Neural cell (in vitro differentiated cells): ENCODE results near the gene DUSP22. TPM values are rescaled to one million over a fixed set of nuclear protein-coding genes. Genes with fewer than 3 reads are reported as not detected.

Source experiments
- H2AFZ ChIP-seq: fragments of 200-600, 300-800 bp; sonication (generic), shearing (Covaris generic); 2 replicates; pipeline ENCODE4 v1.6.0; 2014; ENCODE audit warnings: low read depth, mild to moderate bottlenecking, antibody characterized with exemption, low read length, moderate library complexity
- H3F3A ChIP-seq: fragments of 200-600 bp; shearing (Covaris generic); 2 replicates; pipeline ENCODE4 v1.6.1; 2016; ENCODE audit warnings: mild to moderate bottlenecking, moderate library complexity, mixed read lengths, antibody characterized with exemption, low read length; ENCODE audit not compliant: insufficient read depth, poor library complexity, severe bottlenecking
- H3K27ac ChIP-seq: fragments of 200-600, 300-800 bp; sonication (generic), shearing (Covaris generic); 2 replicates; pipeline ENCODE4 v1.5.1; 2014; ENCODE audit warnings: mild to moderate bottlenecking, low read length, moderate library complexity
- H3K27me3 ChIP-seq: fragments of 300-800, 200-600 bp; sonication (generic), shearing (Covaris generic); 2 replicates; pipeline ENCODE4 v1.6.0; 2014; ENCODE audit warnings: mild to moderate bottlenecking, low read depth, low read length, moderate library complexity; ENCODE audit not compliant: insufficient read depth
- H3K36me3 ChIP-seq: fragments of 300-800, 200-600 bp; sonication (generic), shearing (Covaris generic); 2 replicates; pipeline ENCODE4 v1.5.1; 2014; ENCODE audit warnings: mild to moderate bottlenecking, antibody characterized with exemption, low read length, moderate library complexity; ENCODE audit not compliant: insufficient read depth
- H3K4me2 ChIP-seq: fragments of 300-800, 200-600 bp; sonication (generic), shearing (Covaris generic); 2 replicates; pipeline ENCODE4 v1.6.0; 2014; ENCODE audit warnings: mild to moderate bottlenecking, low read length
- H3K4me3 ChIP-seq: fragments of 300-800, 200-600 bp; sonication (generic), shearing (Covaris generic); 2 replicates; pipeline ENCODE4 v1.5.1; 2014; ENCODE audit warnings: mild to moderate bottlenecking, low read length, moderate library complexity
- H3K79me2 ChIP-seq: fragments of 200-600 bp; shearing (Covaris generic); replicated peaks from 2 replicates; pipeline ENCODE4 v1.6.0; 2014; ENCODE audit warnings: mild to moderate bottlenecking, low read length, moderate library complexity; ENCODE audit not compliant: insufficient read depth
- H3K9ac ChIP-seq: fragments of 300-800, 200-600 bp; sonication (generic), shearing (Covaris generic); 2 replicates; pipeline ENCODE4 v1.6.1; 2016; ENCODE audit warnings: mild to moderate bottlenecking, low read length, mixed read lengths
- H3K9me2 ChIP-seq: fragments of 200-600 bp; shearing (Covaris generic); 2 replicates; pipeline ENCODE4 v1.6.1; 2016; ENCODE audit warnings: mild to moderate bottlenecking, low read length, mixed read lengths; ENCODE audit not compliant: insufficient read depth
- H3K9me3 ChIP-seq: fragments of 200-600, 300-800 bp; sonication (generic), shearing (Covaris generic); 2 replicates; pipeline ENCODE4 v1.6.1; 2016; ENCODE audit warnings: mild to moderate bottlenecking, mixed run types, low read length, moderate library complexity, mixed read lengths
- H4K20me1 ChIP-seq: fragments of 200-600 bp; shearing (Covaris generic); 2 replicates; pipeline ENCODE4 v1.6.1; 2016; ENCODE audit warnings: mild to moderate bottlenecking, mixed run types; ENCODE audit not compliant: insufficient read depth
- EP300 ChIP-seq: fragments of 450-650 bp; conservative IDR thresholded peaks from 2 replicates; pipeline ENCODE4 v1.6.1; 2014; ENCODE audit warnings: antibody characterized with exemption, mild to moderate bottlenecking, moderate library complexity; ENCODE audit not compliant: poor library complexity, severe bottlenecking
- EZH2 ChIP-seq: fragments of 200-600, 300-800 bp; shearing (Covaris generic), sonication (generic); IDR thresholded peaks from 2 replicates; pipeline ENCODE4 v1.6.1; 2014; ENCODE audit warnings: antibody characterized with exemption, low read length, borderline replicate concordance, mild to moderate bottlenecking; ENCODE audit not compliant: insufficient read depth, poor library complexity, severe bottlenecking
- MXI1 ChIP-seq: fragments of 450-650 bp; conservative IDR thresholded peaks from 2 replicates; pipeline ENCODE4 v1.6.1; 2014; ENCODE audit warnings: antibody characterized with exemption, mild to moderate bottlenecking; ENCODE audit not compliant: poor library complexity, severe bottlenecking
- POLR2AphosphoS5 ChIP-seq: IDR thresholded peaks from 2 replicates; pipeline ENCODE4 v1.6.1; 2012
- RAD21 ChIP-seq: fragments of 450-650 bp; conservative IDR thresholded peaks from 2 replicates; pipeline ENCODE4 v1.6.1; 2014; ENCODE audit warnings: antibody characterized with exemption, mild to moderate bottlenecking, moderate library complexity
- SMC3 ChIP-seq: fragments of 450-650 bp; conservative IDR thresholded peaks from 2 replicates; pipeline ENCODE4 v1.6.1; 2014; ENCODE audit warnings: antibody characterized with exemption, mild to moderate bottlenecking, moderate library complexity; ENCODE audit not compliant: poor library complexity
- TAF1 ChIP-seq: IDR thresholded peaks from 2 replicates; pipeline ENCODE4 v1.6.1; 2012; ENCODE audit warnings: low read depth
- polyA plus RNA-seq: library from polyadenylated mRNA; depleted of rRNA; stranded (reverse); fragments of >200 nt; gene quantifications from 2 replicates; pipeline ENCODE4 v1.2.3, GENCODE V29; 2014
- TF ChIP-seq, protein P1 (sequence below): IDR thresholded peaks from 2 replicates; pipeline ENCODE4 v1.6.1; 2012; ENCODE audit warnings: borderline replicate concordance
- TF ChIP-seq, protein P2 (sequence below): fragments of 450-650 bp; IDR thresholded peaks from 2 replicates; pipeline ENCODE4 v1.5.1; 2014; ENCODE audit warnings: antibody characterized with exemption, mild to moderate bottlenecking, moderate library complexity; ENCODE audit not compliant: poor library complexity, severe bottlenecking

The DUSP22 gene
- polyA plus RNA-seq, 1 donor from 2014 or later, result 24.9 TPM

DNA sequence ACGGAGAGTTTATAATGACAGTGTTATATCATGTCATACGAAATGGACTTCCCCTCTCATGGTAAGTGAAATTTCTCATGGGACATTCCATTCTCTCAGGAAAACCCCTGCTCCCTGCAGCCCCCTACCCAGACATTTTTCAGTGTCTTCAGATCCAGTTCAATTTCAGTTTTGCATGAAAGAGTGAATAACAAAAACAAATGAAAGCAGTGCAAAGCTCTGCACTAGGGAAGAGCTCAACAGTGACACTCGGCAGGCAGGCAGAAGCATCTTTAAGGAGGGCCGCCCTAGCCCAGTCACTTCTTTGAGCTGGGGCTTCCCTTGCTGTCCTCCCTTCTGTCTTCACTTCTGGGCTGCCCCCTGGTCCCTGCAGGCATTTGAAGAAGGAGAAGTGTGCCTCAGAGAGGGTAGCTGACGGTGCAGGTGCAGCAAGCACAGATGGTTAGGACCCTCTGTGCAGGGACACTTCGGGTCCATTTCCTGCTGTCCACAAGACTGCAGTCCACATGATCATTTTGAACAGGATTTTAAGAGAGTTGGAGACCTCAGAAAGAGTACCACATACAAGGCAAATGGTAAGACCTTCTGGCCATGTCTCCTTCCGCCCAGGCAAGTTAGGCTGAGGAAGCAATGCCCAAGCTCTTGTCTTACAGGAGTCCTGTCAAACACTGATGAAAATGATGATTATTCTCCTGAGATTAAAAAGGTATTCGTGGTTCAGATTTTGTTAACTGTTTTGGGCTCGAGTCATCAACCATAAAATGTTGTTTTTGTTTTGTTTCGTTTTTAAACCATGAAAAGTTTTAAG, 5.4 kb upstream of the DUSP22 start:
- Histone ChIP-seq H3K9me2 (no peaks in the 10 kb centered on the region), H3K9ac (no peak overlapping the region), H3K4me2 (no peak overlapping the region), H3K27ac (no peak overlapping the region), H4K20me1 (no peaks in the 10 kb centered on the region), H3K4me3 (no peak overlapping the region), H2AFZ (no peak overlapping the region), H3K36me3 (no peaks in the 10 kb centered on the region), H3F3A (no peaks in the 10 kb centered on the region), H3K9me3 (no peaks in the 10 kb centered on the region), H3K79me2 (no peaks in the 10 kb centered on the region), H3K27me3 (no peaks in the 10 kb centered on the region)
- no peak for TF ChIP-seq EZH2
- no peak for TF ChIP-seq EP300
- no peak for TF ChIP-seq TAF1
- no peak for TF ChIP-seq RAD21
- TF ChIP-seq POLR2AphosphoS5, result no peak
- TF ChIP-seq, protein P1, sequence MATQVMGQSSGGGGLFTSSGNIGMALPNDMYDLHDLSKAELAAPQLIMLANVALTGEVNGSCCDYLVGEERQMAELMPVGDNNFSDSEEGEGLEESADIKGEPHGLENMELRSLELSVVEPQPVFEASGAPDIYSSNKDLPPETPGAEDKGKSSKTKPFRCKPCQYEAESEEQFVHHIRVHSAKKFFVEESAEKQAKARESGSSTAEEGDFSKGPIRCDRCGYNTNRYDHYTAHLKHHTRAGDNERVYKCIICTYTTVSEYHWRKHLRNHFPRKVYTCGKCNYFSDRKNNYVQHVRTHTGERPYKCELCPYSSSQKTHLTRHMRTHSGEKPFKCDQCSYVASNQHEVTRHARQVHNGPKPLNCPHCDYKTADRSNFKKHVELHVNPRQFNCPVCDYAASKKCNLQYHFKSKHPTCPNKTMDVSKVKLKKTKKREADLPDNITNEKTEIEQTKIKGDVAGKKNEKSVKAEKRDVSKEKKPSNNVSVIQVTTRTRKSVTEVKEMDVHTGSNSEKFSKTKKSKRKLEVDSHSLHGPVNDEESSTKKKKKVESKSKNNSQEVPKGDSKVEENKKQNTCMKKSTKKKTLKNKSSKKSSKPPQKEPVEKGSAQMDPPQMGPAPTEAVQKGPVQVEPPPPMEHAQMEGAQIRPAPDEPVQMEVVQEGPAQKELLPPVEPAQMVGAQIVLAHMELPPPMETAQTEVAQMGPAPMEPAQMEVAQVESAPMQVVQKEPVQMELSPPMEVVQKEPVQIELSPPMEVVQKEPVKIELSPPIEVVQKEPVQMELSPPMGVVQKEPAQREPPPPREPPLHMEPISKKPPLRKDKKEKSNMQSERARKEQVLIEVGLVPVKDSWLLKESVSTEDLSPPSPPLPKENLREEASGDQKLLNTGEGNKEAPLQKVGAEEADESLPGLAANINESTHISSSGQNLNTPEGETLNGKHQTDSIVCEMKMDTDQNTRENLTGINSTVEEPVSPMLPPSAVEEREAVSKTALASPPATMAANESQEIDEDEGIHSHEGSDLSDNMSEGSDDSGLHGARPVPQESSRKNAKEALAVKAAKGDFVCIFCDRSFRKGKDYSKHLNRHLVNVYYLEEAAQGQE, result no peak
- TF ChIP-seq MXI1, result no peak
- no peak for TF ChIP-seq SMC3
- TF ChIP-seq, protein P2, sequence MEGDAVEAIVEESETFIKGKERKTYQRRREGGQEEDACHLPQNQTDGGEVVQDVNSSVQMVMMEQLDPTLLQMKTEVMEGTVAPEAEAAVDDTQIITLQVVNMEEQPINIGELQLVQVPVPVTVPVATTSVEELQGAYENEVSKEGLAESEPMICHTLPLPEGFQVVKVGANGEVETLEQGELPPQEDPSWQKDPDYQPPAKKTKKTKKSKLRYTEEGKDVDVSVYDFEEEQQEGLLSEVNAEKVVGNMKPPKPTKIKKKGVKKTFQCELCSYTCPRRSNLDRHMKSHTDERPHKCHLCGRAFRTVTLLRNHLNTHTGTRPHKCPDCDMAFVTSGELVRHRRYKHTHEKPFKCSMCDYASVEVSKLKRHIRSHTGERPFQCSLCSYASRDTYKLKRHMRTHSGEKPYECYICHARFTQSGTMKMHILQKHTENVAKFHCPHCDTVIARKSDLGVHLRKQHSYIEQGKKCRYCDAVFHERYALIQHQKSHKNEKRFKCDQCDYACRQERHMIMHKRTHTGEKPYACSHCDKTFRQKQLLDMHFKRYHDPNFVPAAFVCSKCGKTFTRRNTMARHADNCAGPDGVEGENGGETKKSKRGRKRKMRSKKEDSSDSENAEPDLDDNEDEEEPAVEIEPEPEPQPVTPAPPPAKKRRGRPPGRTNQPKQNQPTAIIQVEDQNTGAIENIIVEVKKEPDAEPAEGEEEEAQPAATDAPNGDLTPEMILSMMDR, result no peak

DNA sequence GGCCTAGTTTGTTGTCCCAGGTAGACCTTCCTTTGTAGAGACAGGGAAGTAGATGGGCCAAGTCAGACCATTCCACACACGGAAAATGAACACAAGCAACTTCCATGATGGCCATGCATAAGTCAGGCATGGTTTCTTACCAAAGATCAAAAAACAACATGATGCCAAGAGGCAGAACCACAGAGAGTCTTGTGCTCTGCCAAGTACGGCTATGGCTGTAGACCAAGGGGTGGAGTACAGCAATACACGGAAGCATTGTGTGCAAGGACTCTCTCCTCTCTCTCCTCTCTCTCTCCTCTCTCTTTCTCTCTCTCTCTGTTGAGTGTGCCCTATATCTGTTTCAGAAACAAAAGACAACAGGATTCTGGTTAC, 4.8 kb upstream of the DUSP22 start:
- TF ChIP-seq SMC3 (no peak), POLR2AphosphoS5 (no peak), EP300 (no peak), RAD21 (no peak), EZH2 (no peak), TAF1 (no peak), MXI1 (no peak)
- TF ChIP-seq, protein P2, result no peak
- TF ChIP-seq, protein P1, result no peak
- Histone ChIP-seq H3K4me3 (no peak overlapping the region), H3K4me2 (no peak overlapping the region), H3K9me2 (no peaks in the 10 kb centered on the region), H3K36me3 (no peaks in the 10 kb centered on the region), H3K9me3 (no peaks in the 10 kb centered on the region), H3F3A (no peaks in the 10 kb centered on the region), H3K27ac (no peak overlapping the region), H3K27me3 (no peaks in the 10 kb centered on the region), H3K9ac (no peak overlapping the region), H2AFZ (no peak overlapping the region), H3K79me2 (no peaks in the 10 kb centered on the region), H4K20me1 (no peaks in the 10 kb centered on the region)
